ENCODE results near the gene DHRSX.

DNA sequence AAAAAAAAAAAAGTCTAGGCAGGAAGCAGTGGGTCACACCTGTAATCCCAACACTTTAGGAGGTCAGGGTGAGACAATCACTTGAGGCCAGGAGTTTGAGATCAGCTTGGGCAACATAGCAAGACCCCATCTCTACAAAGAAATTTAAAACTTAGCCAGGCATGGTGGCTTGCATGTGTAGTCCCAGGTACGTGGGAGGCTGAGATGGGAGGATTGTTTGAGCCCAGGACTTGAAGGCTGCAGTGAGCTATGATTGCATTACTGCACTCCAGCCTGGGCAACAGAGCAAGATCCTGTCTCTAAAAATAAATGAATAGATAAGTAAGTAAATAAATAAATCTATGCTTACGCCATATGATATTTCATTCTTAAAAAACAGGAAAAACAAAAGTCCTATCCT, 65.3 kb downstream of the DHRSX start:
- TF ChIP-seq POLR2A (IDR thresholded peaks at IDR 0.05), result no peak
- TF ChIP-seq, protein P1, sequence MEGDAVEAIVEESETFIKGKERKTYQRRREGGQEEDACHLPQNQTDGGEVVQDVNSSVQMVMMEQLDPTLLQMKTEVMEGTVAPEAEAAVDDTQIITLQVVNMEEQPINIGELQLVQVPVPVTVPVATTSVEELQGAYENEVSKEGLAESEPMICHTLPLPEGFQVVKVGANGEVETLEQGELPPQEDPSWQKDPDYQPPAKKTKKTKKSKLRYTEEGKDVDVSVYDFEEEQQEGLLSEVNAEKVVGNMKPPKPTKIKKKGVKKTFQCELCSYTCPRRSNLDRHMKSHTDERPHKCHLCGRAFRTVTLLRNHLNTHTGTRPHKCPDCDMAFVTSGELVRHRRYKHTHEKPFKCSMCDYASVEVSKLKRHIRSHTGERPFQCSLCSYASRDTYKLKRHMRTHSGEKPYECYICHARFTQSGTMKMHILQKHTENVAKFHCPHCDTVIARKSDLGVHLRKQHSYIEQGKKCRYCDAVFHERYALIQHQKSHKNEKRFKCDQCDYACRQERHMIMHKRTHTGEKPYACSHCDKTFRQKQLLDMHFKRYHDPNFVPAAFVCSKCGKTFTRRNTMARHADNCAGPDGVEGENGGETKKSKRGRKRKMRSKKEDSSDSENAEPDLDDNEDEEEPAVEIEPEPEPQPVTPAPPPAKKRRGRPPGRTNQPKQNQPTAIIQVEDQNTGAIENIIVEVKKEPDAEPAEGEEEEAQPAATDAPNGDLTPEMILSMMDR (IDR thresholded peaks at IDR 0.05), result no peak

All from adrenal gland (tissue), 5 donors.